Parathyroid adenoma (tissue), 2 donors: Measurements from ENCODE around the gene SRD5A2.

Source experiments
- H2AFZ ChIP-seq: fragments of 300-600 bp; sonication (generic); one replicate; pipeline ENCODE4 v1.7.0; 2017; ENCODE audit warnings: antibody characterized with exemption, mild to moderate bottlenecking
- H3K27ac ChIP-seq: fragments of 300-600 bp; sonication (generic); one replicate; pipeline ENCODE4 v1.7.0; 2017
- H3K27me3 ChIP-seq: fragments of 300-600 bp; sonication (generic); one replicate; pipeline ENCODE4 v1.7.0; 2017; ENCODE audit warnings: low read length; ENCODE audit not compliant: control insufficient read depth, insufficient read depth
- H3K36me3 ChIP-seq: fragments of 300-600 bp; sonication (generic); one replicate; pipeline ENCODE4 v1.7.0; 2017; ENCODE audit warnings: low read length; ENCODE audit not compliant: control insufficient read depth, insufficient read depth
- H3K4me1 ChIP-seq: fragments of 300-600 bp; sonication (generic); one replicate; pipeline ENCODE4 v1.7.0; 2017; ENCODE audit warnings: control low read depth
- H3K4me2 ChIP-seq: fragments of 300-600 bp; sonication (generic); one replicate; pipeline ENCODE4 v1.7.0; 2017; ENCODE audit warnings: low read length
- H3K4me3 ChIP-seq: fragments of 300-600 bp; sonication (generic); one replicate; pipeline ENCODE4 v1.7.0; 2017; ENCODE audit warnings: low read depth, low read length
- H3K79me2 ChIP-seq: fragments of 300-600 bp; sonication (generic); one replicate; pipeline ENCODE4 v1.7.0; 2017; ENCODE audit warnings: control low read depth
- H3K9ac ChIP-seq: fragments of 300-600 bp; sonication (generic); one replicate; pipeline ENCODE4 v1.7.0; 2017; ENCODE audit warnings: mild to moderate bottlenecking
- H3K9me3 ChIP-seq: fragments of 300-600 bp; sonication (generic); one replicate; pipeline ENCODE4 v1.7.0; 2017; ENCODE audit warnings: low read length; ENCODE audit not compliant: control insufficient read depth
- TF ChIP-seq, protein P1 (sequence below): fragments of 300-600 bp; sonication (generic); IDR thresholded peaks from one replicate; pipeline ENCODE4 v1.7.0; 2017; ENCODE audit warnings: antibody characterized with exemption, mild to moderate bottlenecking
- donor health status: primary hyperparathyroidism.

The SRD5A2 gene

DNA sequence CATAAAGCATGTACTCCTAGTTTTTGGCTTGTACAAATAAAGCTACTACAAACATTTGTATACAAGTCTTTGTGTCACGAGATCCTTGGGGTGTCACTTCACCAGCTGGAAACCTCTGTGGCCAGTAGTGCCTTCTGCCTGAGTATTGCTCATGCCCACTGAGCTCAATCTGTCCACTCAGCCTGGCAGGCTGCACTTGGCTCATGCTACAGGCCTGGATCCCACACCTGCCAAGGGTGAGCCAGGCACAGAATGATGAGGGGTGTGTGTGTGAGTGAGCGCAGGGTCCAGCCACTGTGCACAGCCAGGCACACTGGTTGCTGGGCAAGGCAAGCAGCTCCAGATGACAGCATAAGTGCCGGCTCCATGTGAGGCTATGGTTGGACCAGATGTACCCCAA, 13.1 kb downstream of the SRD5A2 start:
- Histone ChIP-seq H2AFZ (no peak overlapping the region), H3K9me3 (no peaks in the 10 kb centered on the region), H3K4me1 (no peaks in the 10 kb centered on the region), H3K79me2 (no peaks in the 10 kb centered on the region), H3K9ac (no peak overlapping the region), H3K36me3 (no peaks in the 10 kb centered on the region), H3K27me3 (no peaks in the 10 kb centered on the region), H3K4me2 (no peak overlapping the region), H3K4me3 (no peak overlapping the region), H3K27ac (no peak overlapping the region)
- TF ChIP-seq, protein P1, sequence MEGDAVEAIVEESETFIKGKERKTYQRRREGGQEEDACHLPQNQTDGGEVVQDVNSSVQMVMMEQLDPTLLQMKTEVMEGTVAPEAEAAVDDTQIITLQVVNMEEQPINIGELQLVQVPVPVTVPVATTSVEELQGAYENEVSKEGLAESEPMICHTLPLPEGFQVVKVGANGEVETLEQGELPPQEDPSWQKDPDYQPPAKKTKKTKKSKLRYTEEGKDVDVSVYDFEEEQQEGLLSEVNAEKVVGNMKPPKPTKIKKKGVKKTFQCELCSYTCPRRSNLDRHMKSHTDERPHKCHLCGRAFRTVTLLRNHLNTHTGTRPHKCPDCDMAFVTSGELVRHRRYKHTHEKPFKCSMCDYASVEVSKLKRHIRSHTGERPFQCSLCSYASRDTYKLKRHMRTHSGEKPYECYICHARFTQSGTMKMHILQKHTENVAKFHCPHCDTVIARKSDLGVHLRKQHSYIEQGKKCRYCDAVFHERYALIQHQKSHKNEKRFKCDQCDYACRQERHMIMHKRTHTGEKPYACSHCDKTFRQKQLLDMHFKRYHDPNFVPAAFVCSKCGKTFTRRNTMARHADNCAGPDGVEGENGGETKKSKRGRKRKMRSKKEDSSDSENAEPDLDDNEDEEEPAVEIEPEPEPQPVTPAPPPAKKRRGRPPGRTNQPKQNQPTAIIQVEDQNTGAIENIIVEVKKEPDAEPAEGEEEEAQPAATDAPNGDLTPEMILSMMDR = no peak

DNA sequence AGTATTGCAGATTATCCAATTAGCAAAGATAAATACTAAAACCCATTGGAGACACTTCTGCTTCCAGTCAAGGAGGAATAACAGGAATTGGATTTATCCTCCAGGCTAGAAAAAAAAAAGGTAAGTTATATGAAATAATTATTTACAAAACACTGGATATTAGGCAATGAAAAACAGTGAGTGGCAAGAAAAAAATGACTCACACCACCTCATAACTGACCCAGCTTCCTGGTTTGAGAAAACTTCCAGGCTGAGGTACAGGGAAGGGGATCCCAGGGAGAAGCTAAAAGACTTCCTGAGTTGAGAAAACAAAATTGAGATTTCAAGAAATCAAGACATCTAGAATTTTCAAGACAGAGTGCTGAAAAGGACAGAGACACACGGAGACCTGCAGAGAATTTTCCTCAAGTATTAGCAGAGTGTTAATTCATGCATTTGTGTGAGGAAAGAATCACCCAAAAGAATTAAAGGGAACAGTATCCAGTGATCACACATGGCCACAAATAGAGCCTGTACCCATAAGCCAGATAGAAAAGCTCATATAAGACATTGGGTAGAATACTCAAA, 17.4 kb downstream of the SRD5A2 start:
- TF ChIP-seq, protein P1 = no peak
- no peak overlapping the region for H3K4me3 ChIP-seq
- H3K27me3 ChIP-seq = no peaks in the 10 kb centered on the region
- H3K4me2 ChIP-seq = no peak overlapping the region
- H3K4me1 ChIP-seq = no peaks in the 10 kb centered on the region
- no peaks in the 10 kb centered on the region for H3K79me2 ChIP-seq
- H2AFZ ChIP-seq = no peak overlapping the region
- no peaks in the 10 kb centered on the region for H3K36me3 ChIP-seq
- no peaks in the 10 kb centered on the region for H3K9me3 ChIP-seq
- H3K27ac ChIP-seq = no peak overlapping the region
- H3K9ac ChIP-seq = no peak overlapping the region

DNA sequence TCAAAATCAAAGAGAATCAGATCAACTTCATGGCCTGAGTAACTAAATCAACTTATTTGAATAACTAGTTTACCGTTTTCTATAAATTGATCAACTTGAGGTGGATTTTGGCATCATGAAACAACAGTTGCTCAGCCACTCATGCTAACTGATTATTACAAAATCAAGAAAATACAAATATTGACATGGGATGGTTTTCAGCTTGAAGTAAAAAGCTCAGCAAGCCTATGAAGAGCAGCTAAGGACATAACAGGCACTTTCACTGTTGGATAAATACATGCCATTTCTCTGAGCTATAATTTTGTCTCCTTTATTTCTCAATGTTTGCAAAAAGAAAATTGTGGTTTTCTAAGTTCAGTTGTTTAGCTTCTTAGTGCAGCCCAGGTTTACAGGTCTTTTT, 18.9 kb downstream of the SRD5A2 start:
- Histone ChIP-seq H3K4me1 (no peaks in the 10 kb centered on the region), H3K4me3 (no peak overlapping the region), H3K27me3 (no peaks in the 10 kb centered on the region), H3K9ac (no peak overlapping the region), H3K9me3 (no peaks in the 10 kb centered on the region), H2AFZ (no peak overlapping the region), H3K4me2 (no peak overlapping the region), H3K36me3 (no peaks in the 10 kb centered on the region), H3K27ac (no peak overlapping the region), H3K79me2 (no peaks in the 10 kb centered on the region)
- TF ChIP-seq, protein P1 = no peak

DNA sequence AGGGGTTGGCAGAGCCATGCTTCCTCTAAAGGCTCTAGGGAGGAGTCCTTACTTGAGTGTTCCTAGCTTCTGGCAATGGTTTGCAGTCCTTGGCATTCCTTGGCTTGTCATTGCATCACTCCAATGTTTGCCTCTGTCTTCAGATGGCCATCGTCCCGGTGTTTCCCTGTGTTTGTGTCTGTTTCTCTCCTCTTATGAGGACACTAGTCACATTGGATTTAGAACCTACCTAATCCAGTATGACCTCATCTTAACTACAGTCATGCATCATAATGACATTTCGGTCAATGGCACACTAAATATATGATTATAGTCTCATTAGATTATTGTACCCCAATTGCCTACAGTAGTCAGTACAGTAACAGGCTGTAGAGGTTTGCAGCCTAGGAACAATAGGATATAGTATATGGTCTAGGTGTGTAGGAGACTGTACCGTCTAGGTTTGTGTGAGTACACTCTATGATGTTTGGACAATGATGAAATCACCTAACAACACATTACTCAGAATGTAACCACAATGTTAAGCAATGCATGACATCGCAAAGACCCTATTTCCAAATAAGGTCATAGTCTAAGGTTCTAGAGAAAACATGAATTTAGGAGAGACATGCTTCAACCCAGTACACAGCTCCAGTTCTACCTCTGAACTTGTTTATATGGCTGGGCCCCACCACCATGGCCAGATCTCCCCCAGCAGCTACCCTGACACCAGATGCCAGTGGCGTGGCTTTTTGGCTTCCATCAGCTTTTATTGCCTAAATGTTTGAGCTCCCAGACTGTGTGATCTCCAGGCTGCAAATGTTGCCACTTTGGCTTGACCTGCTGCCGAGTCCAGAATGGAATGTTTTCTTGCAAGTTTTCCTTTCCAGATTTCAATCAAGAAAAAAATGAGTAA, 22.1 kb downstream of the SRD5A2 start:
- Histone ChIP-seq H3K36me3 (no peaks in the 10 kb centered on the region), H3K9ac (no peak overlapping the region), H3K4me1 (no peaks in the 10 kb centered on the region), H3K79me2 (no peaks in the 10 kb centered on the region), H3K4me3 (no peak overlapping the region), H3K27me3 (no peaks in the 10 kb centered on the region), H2AFZ (no peak overlapping the region), H3K4me2 (no peak overlapping the region), H3K9me3 (no peaks in the 10 kb centered on the region), H3K27ac (no peak overlapping the region)
- TF ChIP-seq, protein P1 = no peak
